GM12865 (cell line): Measurements from ENCODE around the gene ZNF511.

ENCODE experiments used
- DNase-seq: peaks from one replicate; pipeline ENCODE4 v3.0.0; 2010; ENCODE audit warnings: low read depth
- H3K4me3 ChIP-seq: 2 replicates; pipeline ENCODE4 v1.5.1; 2011; ENCODE audit warnings: mild to moderate bottlenecking, low read depth, low read length, control low read depth
- CTCF ChIP-seq: IDR thresholded peaks from 2 replicates; pipeline ENCODE4 v1.5.1; 2011; ENCODE audit warnings: low read length, control low read depth, low read depth, inconsistent platforms; ENCODE audit not compliant: insufficient read depth; ENCODE audit errors: missing control alignments

ZNF511 gene

DNA sequence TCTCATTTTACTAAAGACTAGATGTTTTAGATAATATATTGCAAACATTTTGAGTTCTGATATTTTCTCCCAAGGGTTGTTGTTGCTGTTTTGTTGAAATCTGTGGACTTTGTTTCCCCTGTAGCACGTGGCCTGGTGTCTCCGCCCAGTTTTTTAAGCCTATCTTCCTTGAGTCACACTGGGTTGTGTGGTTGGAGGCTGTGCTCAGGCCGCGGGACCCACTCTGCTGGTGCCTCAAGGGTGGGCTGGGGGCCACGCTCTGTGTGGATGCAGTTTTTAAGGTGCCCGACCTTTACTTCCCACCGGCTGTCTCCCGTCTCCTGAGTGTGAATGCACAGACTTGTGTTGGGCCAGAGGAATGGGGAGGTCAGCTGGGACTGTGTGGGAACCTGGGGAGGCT lies 34.2 kb downstream of the ZNF511 start:
- DNase-seq = no peak
- H3K4me3 ChIP-seq = no peak overlapping the region
- no peak for TF ChIP-seq CTCF

- no peak for TF ChIP-seq CTCF
- H3K4me3 ChIP-seq = no peak overlapping the region
- no peak for DNase-seq
Measured at GRCh38 chr10:133343558-133343957, 34.8 kb downstream of the ZNF511 start.

DNA sequence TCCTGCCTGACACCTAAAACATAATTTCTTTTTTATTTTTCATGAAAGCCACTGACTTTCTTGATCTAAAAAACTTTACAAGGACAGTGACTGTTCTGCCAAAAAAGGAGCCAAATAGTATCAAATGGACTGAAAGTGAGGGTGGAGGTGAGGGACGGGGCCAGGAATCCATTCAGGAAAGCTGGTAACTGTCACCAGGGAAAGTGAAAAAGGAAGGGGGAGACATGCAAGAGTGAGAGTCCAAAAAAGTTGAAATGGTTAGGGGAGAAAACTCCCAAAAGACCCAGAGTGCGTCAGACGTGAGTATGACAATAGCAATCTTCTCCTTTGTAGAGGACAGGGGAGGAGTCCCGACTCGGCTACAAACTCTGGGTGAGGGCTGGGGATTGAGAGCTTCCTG lies 35.5 kb downstream of the ZNF511 start:
- no peak for DNase-seq
- H3K4me3 ChIP-seq = no peak overlapping the region
- TF ChIP-seq CTCF = no peak

DNA sequence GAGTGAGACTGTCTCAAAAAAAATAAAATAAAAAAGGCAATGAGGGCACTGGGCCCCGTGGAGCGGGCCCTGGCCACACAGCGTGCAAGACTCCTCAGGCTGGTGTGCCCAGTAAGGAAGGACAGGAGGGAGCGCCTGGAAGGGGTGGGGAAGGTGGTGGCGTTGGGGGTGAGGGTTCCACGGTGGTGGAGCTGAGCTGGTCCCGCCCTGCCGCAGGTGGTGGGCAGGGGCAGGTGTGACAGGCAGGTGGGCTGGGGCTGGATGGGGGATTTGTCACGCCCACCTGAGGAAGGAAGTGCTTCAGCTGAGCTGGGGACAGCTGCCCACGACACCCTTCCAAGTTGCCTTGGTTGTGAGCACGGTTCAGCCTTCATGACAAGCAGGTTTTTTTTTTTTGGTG lies 37.7 kb downstream of the ZNF511 start:
- TF ChIP-seq CTCF = no peak
- H3K4me3 ChIP-seq = no peak overlapping the region
- no peak for DNase-seq

GRCh38 chr10:133347710-133348517 lies 39.2 kb downstream of the ZNF511 start:
- no peak for DNase-seq
- TF ChIP-seq CTCF = no peak
- no peak overlapping the region for H3K4me3 ChIP-seq

GRCh38 chr10:133349160-133349568 lies 40.5 kb downstream of the ZNF511 start:
- no peak for TF ChIP-seq CTCF
- DNase-seq = no peak
- H3K4me3 ChIP-seq = no peak overlapping the region

DNA sequence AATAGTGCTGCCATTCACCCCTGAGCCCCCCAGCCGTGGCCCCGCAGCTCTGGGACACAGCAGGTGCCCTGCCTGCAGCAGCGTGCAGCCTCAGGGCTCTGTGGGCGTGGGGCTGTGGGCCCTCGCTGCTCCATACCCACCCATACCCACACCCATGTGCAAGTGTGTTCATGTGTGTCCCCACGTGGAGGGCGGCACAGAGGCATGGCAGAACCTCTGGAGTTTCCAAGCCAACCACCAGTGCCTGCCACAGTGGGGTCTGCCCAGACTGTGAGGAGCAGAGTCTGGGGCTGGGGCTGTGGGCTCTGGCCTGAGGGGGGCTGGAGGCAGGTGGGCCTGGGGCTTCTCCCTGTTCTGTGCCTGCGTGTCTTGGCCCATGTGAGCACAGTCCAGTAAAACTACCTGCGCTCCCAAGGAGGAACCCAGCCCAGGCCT lies 40.9 kb downstream of the ZNF511 start:
- TF ChIP-seq CTCF = no peak
- H3K4me3 ChIP-seq = no peak overlapping the region
- no peak for DNase-seq
